ENCODE measurements around the gene BANF1.

GRCh38 chr11:66003291-66003690 lies 988 bp downstream of the BANF1 start:
- no peak for TF ChIP-seq JUN (IDR thresholded peaks at IDR 0.05; ENCODE audit: borderline replicate concordance, insufficient read depth, insufficient read length, low read depth)
- TF ChIP-seq CTCF (IDR thresholded peaks at IDR 0.05; ENCODE audit: extremely low read depth in 1 of 2, insufficient read depth in 1 of 2, low read depth in 1 of 2, low read length in 2 of 2) = no peak
- no peak for TF ChIP-seq EZH2 (IDR thresholded peaks at IDR 0.05; ENCODE audit: borderline replicate concordance, low read depth, low read length, severe bottlenecking)
- TF ChIP-seq POLR2A (IDR thresholded peaks at IDR 0.05; ENCODE audit: low read depth, low read length) = no peak

All from endothelial cell of umbilical vein (primary cell).